Hematopoietic multipotent progenitor cell treated with erythropoietin and hydrocortisone succinate and interleukin-3 and kit ligand, for 6 days (in vitro differentiated cells): ENCODE measurements around the gene CATSPERZ.

Experiments
- DNase-seq: peaks from one replicate; pipeline ENCODE4 v3.0.0-alpha.2; 2015

CATSPERZ gene, protein sequence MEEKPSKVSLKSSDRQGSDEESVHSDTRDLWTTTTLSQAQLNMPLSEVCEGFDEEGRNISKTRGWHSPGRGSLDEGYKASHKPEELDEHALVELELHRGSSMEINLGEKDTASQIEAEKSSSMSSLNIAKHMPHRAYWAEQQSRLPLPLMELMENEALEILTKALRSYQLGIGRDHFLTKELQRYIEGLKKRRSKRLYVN

DNA sequence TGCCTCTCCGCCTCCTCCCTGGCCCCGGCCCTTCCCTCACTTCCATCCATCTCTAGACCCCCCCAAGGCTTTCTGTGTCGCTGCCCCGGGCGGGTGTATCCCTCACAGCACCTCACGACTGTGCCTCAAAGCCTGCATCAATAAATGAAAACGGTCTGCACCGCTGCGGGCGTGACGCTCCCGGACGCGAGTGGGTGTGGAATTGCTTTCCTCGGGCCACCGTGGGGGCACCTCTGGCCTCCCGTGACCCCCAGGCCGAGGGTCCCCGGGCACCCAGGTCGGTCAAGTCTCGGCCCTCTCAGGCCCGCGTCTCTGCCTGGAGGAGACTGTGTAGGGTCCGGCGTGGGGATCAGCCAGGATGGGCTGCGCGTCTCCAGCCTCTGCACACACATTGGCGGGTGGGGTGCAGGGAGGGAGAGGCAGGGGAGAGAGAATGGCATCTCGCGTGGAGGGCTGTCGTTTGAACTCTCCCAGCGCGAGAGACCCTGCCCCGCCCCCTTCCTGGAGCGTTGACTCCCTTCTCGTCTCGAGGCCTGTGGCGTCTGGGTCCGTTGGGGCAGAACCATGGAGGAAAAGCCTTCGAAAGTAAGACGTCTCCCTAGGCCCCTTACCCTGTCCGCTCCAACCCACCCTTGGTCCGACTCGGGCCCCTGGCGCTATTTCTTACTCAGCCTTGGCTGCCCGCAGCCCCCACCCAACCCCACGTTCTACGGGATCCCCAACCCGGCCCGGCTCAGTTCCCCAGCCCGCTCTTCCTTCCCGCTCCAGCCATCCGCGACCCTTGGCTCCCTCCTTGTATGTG, at the start of gene CATSPERZ:
Gene CATSPERZ (plus strand): TSS at position 512 of the 802 bp plus-strand sequence. CDS start 53 bp downstream, at position 565.
- no peak for DNase-seq

DNA sequence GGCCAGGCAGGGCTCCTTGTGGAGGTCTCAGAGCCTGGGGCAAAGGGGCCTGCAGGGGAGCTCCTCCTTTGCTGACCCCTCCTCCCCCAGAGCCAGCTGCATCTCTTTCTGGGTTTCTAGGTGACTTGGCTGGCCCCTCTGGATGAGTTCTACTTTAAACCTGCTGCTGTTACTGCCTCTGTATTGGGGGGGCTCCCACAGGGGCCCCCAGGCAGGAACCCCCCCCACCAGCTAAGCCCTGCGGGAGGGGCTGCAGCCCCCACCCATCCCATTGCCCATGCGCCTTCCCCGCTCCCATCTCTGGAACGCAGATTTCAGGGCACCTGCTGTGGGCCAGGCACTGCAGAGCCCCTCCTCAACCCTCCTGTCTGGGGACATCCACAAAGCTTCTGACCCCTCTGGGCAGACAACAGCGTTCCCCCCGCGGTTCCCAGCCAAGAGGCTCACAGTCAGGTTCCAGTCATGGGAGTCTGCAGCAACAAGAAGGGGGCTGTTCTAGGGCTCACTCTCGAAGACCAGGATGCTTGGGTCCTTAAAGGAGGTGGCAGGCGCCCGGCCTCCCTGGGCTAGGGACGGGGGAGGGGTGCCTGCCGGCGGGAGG, 49.6 kb upstream of the CATSPERZ start:
- no peak for DNase-seq

DNA sequence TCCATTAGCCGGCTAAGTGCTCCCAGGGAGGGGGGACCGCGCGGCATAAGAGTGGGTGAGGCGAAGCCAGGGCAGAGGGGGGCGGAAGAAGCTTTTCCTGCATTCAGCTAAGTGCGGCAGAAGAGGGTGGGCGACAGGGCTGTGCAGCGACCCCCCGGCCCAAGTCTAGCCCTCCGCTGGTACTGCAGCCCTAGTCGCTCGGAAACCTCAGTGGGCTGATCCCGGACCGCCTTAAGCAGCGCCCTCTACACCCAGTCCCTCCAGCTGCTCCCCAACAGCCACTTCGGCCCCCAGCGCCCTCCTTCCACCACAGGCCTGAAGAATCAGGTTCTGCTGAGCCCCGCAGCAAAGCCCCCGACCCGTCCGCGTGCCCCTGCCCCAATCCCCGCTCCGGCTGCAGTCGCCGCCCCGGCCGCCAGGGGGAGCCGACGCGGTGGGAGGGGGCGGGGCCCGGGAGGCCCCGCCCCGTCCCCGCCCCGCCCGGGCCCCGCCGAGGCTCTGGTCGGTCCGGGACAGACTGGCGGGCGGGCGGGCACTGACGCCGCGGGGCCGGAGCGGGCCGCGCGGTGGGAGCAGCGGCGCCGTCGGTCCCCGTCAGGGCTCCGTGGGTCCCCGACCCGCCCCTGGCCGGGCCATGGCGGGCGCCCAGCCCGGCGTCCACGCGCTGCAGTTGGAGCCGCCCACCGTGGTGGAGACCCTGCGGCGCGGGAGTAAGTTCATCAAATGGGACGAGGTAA, 49.0 kb upstream of the CATSPERZ start, which contains the start of gene PLCB3:
Gene PLCB3 (plus strand): TSS at position 515 of the 737 bp plus-strand sequence. CDS start 120 bp downstream, at position 635.
- peak; percentile 63 for DNase-seq

DNA sequence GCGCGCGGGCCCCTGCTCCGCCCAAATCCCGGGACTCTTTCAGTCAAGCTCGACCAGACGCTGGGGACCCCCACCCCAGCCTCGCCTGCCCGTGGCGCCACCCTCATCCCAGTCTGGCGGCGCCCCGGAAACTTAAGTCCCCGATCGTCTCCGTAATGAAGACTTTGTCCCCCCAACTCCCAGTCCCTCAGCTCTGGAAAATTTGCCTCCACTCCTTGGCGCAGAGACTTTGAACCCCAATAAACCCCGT, 48.5 kb upstream of the CATSPERZ start:
- no peak for DNase-seq

DNA sequence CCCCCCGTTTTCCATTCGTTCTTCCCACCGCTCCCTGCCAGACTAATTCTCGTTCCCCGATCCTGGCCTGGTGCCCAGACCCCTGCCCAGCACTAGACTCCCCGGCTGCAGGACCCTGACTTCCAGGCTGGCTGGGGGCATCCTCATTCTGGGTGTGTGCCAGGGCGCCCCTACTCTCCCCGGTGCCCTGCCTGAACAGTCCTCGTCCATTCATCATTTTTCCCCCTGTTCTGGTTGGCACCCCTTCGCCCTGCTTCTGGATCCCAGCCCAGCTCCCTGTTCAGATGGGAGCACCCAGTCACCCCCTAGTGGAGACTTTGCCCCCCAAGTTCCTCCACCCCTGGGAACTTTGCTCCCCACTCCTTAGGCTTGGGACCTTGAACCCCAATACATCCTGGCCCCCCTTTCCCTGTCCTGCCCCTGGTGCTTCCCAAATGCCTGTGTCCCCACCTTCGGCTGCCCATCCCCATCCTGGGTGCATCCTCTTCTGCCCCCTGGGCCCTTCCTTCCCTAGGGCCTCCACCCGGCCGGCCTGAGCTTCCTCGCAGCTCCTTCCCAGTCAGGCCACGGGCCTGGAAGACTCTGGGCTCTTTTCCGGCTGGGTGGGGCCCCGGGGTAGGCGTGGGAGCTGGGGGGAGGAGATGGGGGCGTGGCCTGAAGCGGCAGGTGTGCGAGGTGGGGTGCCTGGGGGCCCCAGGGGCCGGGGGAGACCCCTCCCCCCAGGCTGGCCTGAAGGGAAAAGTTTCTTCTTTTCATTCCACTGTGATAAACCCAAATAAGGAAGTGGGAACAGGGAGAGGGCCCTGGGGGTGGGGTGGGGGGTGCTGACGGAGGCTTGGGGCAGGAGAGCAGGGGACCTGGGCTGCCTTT, 47.9 kb upstream of the CATSPERZ start:
- peak; percentile 61 for DNase-seq

DNA sequence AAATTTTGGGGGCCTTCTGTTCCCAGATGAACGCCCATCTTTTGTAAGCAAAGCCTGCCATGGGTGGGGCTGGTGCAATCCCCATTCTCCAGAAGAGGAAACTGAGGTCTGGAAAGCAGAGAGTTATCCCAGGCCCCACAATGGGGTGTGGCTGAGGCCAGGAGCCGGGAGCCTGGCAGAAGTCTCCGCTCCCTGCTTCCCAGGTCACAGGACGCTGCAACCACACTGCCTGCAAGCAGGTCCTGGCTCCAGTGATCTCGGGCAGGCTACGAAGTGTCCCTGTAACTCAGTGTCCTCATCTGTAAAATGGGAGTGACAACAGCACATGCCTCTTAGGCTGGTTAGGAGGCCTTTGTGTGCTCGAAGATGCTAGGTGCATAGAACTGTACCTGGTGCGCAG, 47.1 kb upstream of the CATSPERZ start:
- DNase-seq, result no peak

DNA sequence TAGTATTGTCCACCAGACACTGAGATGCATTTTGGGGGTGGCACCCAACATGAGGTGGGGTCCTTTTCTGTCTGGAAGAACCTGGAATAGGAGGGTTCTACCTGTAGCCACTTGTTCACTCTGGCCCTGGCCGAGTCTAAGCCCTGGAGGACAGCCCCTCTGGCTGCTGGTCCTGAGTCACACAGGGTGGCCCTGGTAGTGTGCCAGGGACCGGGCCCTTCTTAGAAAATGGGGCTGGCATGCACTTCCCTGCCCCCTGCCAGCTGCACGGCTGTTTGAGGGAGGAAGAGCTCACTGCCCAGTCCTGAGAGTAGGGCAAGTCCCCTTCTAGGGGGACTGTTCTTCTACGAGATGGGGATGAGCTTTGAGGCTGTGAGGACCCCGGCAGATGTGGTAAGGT, 46.7 kb upstream of the CATSPERZ start:
- peak; percentile 58 for DNase-seq

DNA sequence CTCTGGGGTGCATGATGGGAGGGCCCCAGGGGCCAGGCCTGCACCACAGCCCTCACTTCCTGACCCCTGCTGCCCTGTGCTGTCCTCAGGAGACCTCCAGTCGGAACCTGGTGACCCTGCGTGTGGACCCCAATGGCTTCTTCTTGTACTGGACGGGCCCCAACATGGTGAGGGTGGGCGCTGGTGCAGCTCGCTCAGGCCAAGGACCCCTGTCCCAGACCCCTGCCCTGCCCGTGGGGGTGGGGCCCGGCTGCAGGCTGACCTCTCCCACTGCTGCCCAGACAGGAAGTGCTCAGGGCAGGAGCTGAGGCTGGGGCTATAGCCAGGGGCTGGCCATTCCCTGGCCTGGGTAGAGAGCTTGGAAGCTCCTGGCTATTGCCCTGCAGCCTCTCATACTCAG, 45.8 kb upstream of the CATSPERZ start:
- no peak for DNase-seq

DNA sequence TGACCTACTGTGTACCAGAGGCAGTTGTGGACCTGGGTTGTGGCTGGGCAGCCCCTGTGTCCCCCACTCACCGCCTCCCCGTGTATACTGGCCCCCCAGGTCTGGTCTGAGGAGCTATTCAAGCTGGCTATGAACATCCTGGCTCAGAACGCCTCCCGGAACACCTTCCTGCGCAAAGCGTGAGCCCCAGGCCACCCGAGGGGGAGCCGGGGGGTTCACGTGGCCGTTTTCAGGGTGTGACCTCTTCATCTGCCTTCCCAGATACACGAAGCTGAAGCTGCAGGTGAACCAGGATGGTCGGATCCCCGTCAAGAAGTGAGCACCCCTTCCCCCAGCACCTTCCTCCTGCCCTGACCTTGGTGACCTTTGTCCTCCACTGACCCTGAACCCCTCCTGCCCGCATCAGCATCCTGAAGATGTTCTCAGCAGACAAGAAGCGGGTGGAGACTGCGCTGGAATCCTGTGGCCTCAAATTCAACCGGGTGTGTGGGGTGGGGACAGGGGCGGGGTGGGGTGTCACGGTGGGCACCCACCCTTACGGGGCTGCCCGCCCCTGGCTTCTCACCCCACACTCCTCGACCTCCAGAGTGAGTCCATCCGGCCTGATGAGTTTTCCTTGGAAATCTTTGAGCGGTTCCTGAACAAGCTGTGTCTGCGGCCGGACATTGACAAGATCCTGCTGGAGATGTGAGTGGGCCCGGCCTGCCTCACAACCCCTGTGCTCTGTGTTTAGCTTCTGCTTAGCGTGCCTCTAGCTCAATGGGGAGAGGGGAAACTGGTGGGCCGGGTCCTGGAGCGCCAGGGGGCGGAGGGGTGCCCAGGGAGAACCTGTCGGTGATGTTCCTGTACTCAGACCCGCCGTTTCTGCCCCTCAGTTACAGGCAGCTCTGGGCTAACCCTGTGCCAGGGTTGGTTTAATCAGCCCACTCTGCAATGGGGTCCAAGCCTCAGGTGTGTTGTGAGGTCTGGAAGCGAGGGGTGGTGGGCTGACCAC, 44.7 kb upstream of the CATSPERZ start:
- no peak for DNase-seq

DNA sequence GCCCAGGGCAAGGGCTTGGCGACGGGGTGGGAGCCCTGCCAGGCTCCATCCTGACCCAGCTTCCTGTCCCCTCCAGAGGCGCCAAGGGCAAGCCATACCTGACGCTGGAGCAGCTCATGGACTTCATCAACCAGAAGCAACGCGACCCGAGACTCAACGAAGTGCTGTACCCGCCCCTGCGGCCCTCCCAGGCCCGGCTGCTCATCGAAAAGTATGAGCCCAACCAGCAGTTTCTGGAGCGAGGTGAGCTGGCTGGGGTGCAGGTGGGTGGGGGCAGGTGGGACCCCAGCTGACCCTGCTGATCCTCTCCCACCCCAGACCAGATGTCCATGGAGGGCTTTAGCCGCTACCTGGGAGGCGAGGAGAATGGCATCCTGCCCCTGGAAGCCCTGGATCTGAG, 43.9 kb upstream of the CATSPERZ start:
- DNase-seq, result no peak

DNA sequence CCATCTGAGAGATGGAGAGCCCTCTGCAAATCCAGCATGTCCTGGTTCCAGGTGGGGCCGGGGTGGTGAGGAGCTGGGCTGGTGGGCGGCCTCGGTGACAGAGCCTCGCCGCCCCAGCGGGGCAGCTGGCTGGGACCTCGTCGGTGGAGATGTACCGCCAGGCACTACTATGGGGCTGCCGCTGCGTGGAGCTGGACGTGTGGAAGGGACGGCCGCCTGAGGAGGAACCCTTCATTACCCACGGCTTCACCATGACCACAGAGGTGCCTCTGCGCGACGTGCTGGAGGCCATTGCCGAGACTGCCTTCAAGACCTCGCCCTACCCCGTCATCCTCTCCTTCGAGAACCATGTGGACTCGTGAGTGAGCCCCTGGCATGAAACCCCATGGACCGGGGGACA, 41.8 kb upstream of the CATSPERZ start:
- DNase-seq, result no peak

DNA sequence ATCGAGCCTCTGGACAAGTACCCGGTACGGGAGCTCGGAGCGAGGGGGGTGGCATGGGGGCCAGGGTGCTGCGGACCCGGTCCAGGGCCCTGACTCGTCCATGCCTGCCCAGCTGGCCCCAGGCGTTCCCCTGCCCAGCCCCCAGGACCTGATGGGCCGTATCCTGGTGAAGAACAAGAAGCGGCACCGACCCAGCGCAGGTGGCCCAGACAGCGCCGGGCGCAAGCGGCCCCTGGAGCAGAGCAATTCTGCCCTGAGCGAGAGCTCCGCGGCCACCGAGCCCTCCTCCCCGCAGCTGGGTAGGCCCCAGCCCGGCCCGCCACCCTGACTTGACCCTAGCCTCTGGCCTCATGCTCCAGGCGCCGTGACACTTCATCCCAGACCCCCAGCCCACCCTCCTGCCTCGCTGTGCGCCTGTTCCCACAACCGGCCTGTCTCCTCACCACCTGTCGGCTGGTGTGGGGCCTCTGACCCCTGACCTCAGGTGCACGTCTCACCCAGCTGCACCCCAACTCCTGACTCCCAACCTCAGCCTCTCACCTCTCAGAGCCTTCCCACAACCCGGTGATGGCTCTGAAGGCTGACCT, 41.1 kb upstream of the CATSPERZ start:
- no peak for DNase-seq

DNA sequence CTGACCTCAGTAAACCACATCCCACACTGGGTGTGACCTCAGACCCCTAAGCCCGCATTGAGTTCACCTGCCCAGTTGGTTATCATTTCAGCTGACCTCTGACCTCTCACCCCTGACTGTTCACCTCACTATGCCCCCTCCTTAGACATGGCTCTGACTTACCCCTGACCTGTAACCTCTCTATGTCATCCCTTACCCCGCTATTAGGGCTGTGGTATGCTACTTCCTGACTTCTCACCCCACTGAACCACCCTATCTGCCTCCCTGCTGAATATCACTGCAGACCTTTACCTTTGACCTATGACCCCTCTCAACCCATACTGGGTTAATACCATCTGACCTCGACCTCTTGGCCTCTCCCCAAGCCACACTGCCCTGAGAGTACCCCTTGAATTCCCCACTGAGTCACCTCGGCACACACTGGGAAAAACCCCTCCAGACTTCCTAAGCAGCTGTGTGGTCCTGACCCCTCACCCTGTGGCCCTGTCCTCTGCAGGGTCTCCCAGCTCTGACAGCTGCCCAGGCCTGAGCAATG, 40.6 kb upstream of the CATSPERZ start:
- DNase-seq, result no peak

DNA sequence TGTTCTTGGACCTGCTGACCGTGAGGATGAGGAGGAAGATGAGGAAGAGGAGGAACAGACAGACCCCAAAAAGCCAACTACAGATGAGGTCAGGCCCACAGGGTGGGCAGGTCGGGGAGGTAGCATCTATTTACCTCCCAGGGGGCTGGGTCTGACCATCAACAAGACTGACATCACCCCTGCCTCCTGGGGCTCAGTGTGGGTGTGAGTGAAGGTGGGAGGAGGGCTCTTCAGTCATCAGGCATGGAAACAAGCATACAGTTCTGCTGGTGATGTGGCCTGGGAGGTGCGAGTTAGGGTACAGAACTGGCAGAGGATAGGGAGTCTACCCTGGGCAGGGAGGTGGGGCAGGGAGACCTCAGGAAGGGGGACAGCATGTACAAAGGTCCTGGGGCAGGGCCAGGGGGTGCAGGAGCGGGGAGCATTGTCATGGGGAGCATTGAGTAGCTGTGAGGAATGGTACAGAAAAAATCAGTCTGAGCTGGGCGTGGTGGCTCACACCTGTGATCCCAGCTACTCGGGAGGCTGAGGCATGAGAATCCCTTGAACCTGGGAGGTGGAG, 39.9 kb upstream of the CATSPERZ start:
- DNase-seq, result no peak

DNA sequence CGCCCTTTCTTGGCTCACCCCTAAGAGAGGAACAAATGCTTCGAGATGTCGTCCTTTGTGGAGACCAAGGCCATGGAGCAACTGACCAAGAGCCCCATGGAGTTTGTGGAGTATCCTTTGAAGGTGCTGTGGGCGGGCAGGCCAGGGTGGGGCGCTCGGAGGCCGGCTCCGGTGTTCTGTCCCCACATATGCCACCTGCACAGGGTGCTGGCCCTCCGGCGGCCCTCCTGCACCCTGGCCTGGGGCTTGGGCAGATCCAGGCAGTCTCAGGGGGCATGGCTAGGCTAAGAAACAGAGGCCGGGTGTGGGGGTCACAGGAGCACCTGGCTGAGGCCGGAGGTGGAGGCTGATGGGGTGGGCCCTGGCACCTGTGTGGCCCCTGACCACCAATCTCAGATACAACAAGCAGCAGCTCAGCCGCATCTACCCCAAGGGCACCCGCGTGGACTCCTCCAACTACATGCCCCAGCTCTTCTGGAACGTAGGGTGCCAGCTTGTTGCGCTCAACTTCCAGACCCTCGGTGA, 38.5 kb upstream of the CATSPERZ start:
- no peak for DNase-seq

DNA sequence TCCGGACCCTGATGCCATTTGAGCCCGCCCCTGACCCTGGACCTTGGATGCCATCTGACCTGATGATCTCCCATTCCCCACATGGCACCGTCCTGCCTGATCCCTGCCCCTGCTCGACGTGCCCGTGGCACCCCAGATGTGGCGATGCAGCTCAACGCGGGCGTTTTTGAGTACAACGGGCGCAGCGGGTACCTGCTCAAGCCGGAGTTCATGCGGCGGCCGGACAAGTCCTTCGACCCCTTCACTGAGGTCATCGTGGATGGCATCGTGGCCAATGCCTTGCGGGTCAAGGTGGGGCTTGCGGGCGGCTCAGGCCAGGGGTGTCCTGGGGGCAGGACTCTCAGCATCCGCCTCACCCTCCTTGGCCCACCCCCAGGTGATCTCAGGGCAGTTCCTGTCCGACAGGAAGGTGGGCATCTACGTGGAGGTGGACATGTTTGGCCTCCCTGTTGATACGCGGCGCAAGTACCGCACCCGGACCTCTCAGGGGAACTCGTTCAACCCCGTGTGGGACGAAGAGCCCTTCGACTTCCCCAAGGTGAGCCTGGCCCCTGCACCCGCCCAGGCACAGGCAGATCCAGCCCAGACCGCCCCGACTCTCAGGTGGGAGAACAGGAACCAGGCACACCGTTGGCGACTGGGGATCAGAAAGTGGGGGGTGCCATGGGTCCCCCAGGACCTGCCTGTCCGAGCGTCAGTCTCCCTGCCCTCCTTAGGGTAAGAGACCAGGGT, 37.7 kb upstream of the CATSPERZ start:
- DNase-seq, result no peak

DNA sequence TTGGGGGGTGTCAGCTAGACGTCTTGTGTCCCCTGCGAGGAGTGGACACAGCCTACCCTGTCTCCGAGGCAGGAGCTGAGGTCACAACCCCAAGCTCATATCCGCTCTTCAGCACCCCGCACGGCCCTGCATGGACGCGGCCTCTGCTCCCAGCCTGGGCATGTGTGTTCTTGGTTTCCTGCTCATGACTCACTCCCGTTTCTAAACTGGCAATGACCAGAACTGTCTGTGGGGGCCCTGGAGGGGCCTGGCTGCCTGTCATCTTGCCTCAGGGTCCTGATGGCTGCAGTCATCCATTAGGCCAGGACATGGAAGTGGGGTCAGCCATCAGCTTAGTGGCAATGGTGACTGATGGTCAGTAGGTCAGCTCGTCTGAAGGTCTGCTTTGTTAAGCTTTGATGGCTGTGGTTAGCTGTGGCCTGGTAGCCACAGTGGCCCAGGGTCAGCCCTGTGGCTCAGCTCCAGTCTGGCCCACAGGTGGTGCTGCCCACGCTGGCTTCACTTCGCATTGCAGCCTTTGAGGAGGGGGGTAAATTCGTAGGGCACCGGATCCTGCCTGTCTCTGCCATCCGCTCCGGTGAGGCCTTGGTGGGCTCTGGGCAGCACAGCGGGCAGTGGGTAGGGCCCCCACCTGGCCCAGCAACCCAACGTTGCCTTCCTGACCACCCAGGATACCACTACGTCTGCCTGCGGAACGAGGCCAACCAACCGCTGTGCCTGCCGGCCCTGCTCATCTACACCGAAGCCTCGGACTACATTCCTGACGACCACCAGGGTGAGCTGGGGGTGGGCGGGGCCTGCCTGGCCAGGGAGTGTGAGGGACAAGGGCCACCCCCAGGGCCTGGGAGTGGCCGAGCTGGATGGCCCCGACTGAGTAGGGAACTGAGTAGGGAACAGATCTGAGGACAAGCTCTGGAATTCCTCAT, 36.9 kb upstream of the CATSPERZ start:
- no peak for DNase-seq

DNA sequence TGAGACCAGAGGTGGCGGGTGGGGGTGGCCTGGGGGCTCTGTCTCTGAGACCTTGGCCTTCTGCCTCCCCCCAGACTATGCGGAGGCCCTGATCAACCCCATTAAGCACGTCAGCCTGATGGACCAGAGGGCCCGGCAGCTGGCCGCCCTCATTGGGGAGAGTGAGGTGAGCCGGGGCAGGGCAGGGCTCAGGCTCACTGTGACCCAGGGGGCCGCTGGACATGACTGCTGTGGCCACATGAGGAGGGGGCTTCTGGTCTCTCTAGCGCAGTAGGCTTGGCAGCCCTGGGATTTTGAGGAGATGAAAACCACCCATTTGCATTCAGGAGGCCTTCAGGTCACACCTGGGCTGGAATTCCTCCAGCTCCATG, 36.2 kb upstream of the CATSPERZ start:
- no peak for DNase-seq
